Tibial nerve (tissue), 4 donors: ENCODE results near the gene IFNAR2.

Experiments
- CTCF ChIP-seq, 5 experiments: fragments of 200-600 bp in 3 of 5; fragments of 450-650 bp in 2 of 5; sonication (generic) in 3 of 5; IDR thresholded peaks; one replicate each; pipeline ENCODE4 v1.5.1; 2016 to 2019; ENCODE audit warnings: antibody characterized with exemption in 5 of 5, mild to moderate bottlenecking in 3 of 5, moderate library complexity in 2 of 5
- EP300 ChIP-seq, 2 donors: sonication (generic); formaldehyde crosslinking; IDR thresholded peaks; one replicate each; pipeline ENCODE4 v1.6.1; 2017; ENCODE audit warnings: antibody characterized with exemption in 2 of 2, mild to moderate bottlenecking in 1 of 2

- TF ChIP-seq CTCF (IDR thresholded peaks at IDR 0.05) (no peak), EP300 (IDR thresholded peaks at IDR 0.05) (peak; percentile 32 to 69)
Observed at GRCh38 chr21:33198346-33199099, 31.2 kb upstream of the IFNAR2 start.
